ENCODE data around the gene ATP7B. TPM values are rescaled to one million over a fixed set of nuclear protein-coding genes. Genes with fewer than 3 reads are reported as not detected.

The ATP7B gene
- total and polyA plus RNA-seq, 2 donors (not counting 3 experiments of a cell fraction or from before 2014, with no cell fraction given): 4.2 to 8.0 TPM

- Histone ChIP-seq H3K9me1 (replicated peaks; ENCODE audit: control insufficient read depth, extremely low read depth, insufficient read depth, low read length) (no peaks in the 10 kb centered on the region), H3K4me2 (ENCODE audit: insufficient read depth, low read length) (no peak overlapping the region), H2AFZ (ENCODE audit: low read depth, low read length) (no peak overlapping the region), H3K36me3 (ENCODE audit: control insufficient read depth in 2 of 2, extremely low read depth in 1 of 2, insufficient read depth in 2 of 2, low read length in 2 of 2) (no peaks in the 10 kb centered on the region), H3K4me3 (replicated peaks in 1 of 3; ENCODE audit: insufficient read depth in 1 of 3, low read depth in 1 of 3, low read length in 3 of 3) (no peak overlapping the region), H3K27ac (ENCODE audit: insufficient read depth, low read depth, low read length) (no peak overlapping the region), H3K9ac (replicated peaks; ENCODE audit: extremely low read depth, insufficient read depth, low read length) (no peak overlapping the region), H3K27me3 (ENCODE audit: control insufficient read depth in 2 of 2, insufficient read depth in 2 of 2, low read length in 2 of 2) (peaks cover 0 to 3% of the 10 kb centered on the region in 2 experiments), H3K4me1 (ENCODE audit: control insufficient read depth, extremely low read depth, insufficient read depth, low read length) (no peaks in the 10 kb centered on the region), H4K20me1 (replicated peaks; ENCODE audit: control insufficient read depth, extremely low read depth, insufficient read depth, low read length) (no peaks in the 10 kb centered on the region), H3K9me3 (replicated peaks; ENCODE audit: control insufficient read depth, insufficient read depth, low read length) (no peaks in the 10 kb centered on the region), H3K79me2 (ENCODE audit: control insufficient read depth, insufficient read depth, low read length) (no peaks in the 10 kb centered on the region)
- dilution Hi-C loops (cut with MboI; ENCODE audit: extremely low pct_ligation_motif_present, low sequenced_read_pairs) (no loop called here), intact Hi-C loops (cut with micrococcal nuclease) (no loop called here)
- BruUV-seq (replicated peaks): no TSS peak
- DNase-seq (ENCODE audit: low read depth, low spot score) (no peak), FAIRE-seq (no peak)
- ChIA-PET POLR2A (no interaction called here), CTCF (interaction anchor here (1.2 kb wide), 1 partner anchor 222 kb away, joined by 4 read pairs; no protein-coding TSS in a partner anchor)
- TF ChIP-seq CTCF (IDR thresholded peaks at IDR 0.05; ENCODE audit: extremely low read depth in 1 of 2, insufficient read depth in 1 of 2, low read depth in 1 of 2, low read length in 2 of 2) (no peak), JUN (IDR thresholded peaks at IDR 0.05; ENCODE audit: borderline replicate concordance, insufficient read depth, insufficient read length, low read depth) (no peak)
Measured at GRCh38 chr13:51905787-51906186, 105.5 kb downstream of the ATP7B start.

- FAIRE-seq (no peak), DNase-seq (ENCODE audit: low read depth, low spot score) (no peak)
- Histone ChIP-seq H3K9ac (replicated peaks; ENCODE audit: extremely low read depth, insufficient read depth, low read length) (no peak overlapping the region), H3K79me2 (ENCODE audit: control insufficient read depth, insufficient read depth, low read length) (no peaks in the 10 kb centered on the region), H3K4me2 (ENCODE audit: insufficient read depth, low read length) (no peak overlapping the region), H3K27me3 (ENCODE audit: control insufficient read depth in 2 of 2, insufficient read depth in 2 of 2, low read length in 2 of 2) (peaks cover 5 to 16% of the 10 kb centered on the region in 2 experiments), H3K4me3 (replicated peaks in 1 of 3; ENCODE audit: insufficient read depth in 1 of 3, low read depth in 1 of 3, low read length in 3 of 3) (no peak overlapping the region), H3K4me1 (ENCODE audit: control insufficient read depth, extremely low read depth, insufficient read depth, low read length) (no peaks in the 10 kb centered on the region), H3K36me3 (ENCODE audit: control insufficient read depth in 2 of 2, extremely low read depth in 1 of 2, insufficient read depth in 2 of 2, low read length in 2 of 2) (no peaks in the 10 kb centered on the region), H4K20me1 (replicated peaks; ENCODE audit: control insufficient read depth, extremely low read depth, insufficient read depth, low read length) (no peaks in the 10 kb centered on the region), H3K9me3 (replicated peaks; ENCODE audit: control insufficient read depth, insufficient read depth, low read length) (no peaks in the 10 kb centered on the region), H2AFZ (ENCODE audit: low read depth, low read length) (no peak overlapping the region), H3K27ac (ENCODE audit: insufficient read depth, low read depth, low read length) (no peak overlapping the region), H3K9me1 (replicated peaks; ENCODE audit: control insufficient read depth, extremely low read depth, insufficient read depth, low read length) (no peaks in the 10 kb centered on the region)
- no peak for TF ChIP-seq POLR2A (IDR thresholded peaks at IDR 0.05; ENCODE audit: low read depth, low read length)
- TF ChIP-seq FOS (IDR thresholded peaks at IDR 0.05; ENCODE audit: borderline replicate concordance, insufficient read depth, low read length): no peak
- no peak for TF ChIP-seq JUN (IDR thresholded peaks at IDR 0.05; ENCODE audit: borderline replicate concordance, insufficient read depth, insufficient read length, low read depth)
- TF ChIP-seq EZH2 (IDR thresholded peaks at IDR 0.05; ENCODE audit: borderline replicate concordance, low read depth, low read length, severe bottlenecking): no peak
- TF ChIP-seq POLR2AphosphoS5 (IDR thresholded peaks at IDR 0.05; ENCODE audit: insufficient read depth, low read depth, low read length): no peak
- no peak for TF ChIP-seq MYC (IDR thresholded peaks at IDR 0.05; ENCODE audit: low read depth, low read length)
- TF ChIP-seq CTCF (IDR thresholded peaks at IDR 0.05; ENCODE audit: extremely low read depth in 1 of 2, insufficient read depth in 1 of 2, low read depth in 1 of 2, low read length in 2 of 2): no peak
- no peak for TF ChIP-seq GATA2 (IDR thresholded peaks at IDR 0.05; ENCODE audit: insufficient read depth, insufficient read length, low read depth, low read length)
- no peak for TF ChIP-seq MAX (IDR thresholded peaks at IDR 0.05; ENCODE audit: insufficient read depth, insufficient read length)
- dilution Hi-C loops (cut with MboI; ENCODE audit: extremely low pct_ligation_motif_present, low sequenced_read_pairs) (no loop called here), intact Hi-C loops (cut with micrococcal nuclease) (no loop called here)
- POLR2A ChIA-PET: no interaction called here
- BruUV-seq (replicated peaks): no TSS peak
- CTCF ChIA-PET: interaction anchor here (1.4 kb wide), 1 partner anchor 163 kb away, joined by 3 read pairs; no protein-coding TSS in a partner anchor
Measured at GRCh38 chr13:51902776-51903175, 108.5 kb downstream of the ATP7B start.
